Caco-2 (cell line): ENCODE results near the gene POLR1G. TPM values are rescaled to one million over a fixed set of nuclear protein-coding genes. Genes with fewer than 3 reads are reported as not detected.

Experiments used
- BruUV-seq: library from RNA; stranded (reverse); fragments of 400-500 nt; replicated peaks from 2 replicates; lab custom pipeline; 2021; lab: Mats Ljungman, UMichigan
- CTCF ChIA-PET: fragments of 300-600 bp; sonication (Branson Sonifier 250); formaldehyde crosslinking; loops from one replicate; lab custom pipeline; 2022; ENCODE audit warnings: antibody characterized with exemption; lab: Charles Lee
- POLR2A ChIA-PET: fragments of 300-600 bp; sonication (Branson Sonifier 250); formaldehyde crosslinking; loops from one replicate; lab custom pipeline; 2022; ENCODE audit warnings: antibody characterized with exemption; lab: Charles Lee
- DNase-seq, 2 experiments: peaks; one replicate each; pipeline versions ENCODE4 v3.0.0 to v3.0.0-alpha.2; 2020 to 2022
- H3K27me3 ChIP-seq: replicated peaks from 2 replicates; pipeline ENCODE4 v1.6.0; 2011; ENCODE audit warnings: low read length; ENCODE audit not compliant: control insufficient read depth, insufficient read depth
- H3K36me3 ChIP-seq: 2 replicates; pipeline ENCODE4 v1.5.1; 2011; ENCODE audit warnings: low read length; ENCODE audit not compliant: control insufficient read depth, insufficient read depth
- H3K4me1 ChIP-seq: fragments of 250-450 bp; sonication (Bioruptor Pico); 2 replicates; pipeline ENCODE4 v1.5.1; 2020; ENCODE audit warnings: mild to moderate bottlenecking
- H3K4me3 ChIP-seq: 2 replicates; pipeline ENCODE4 v1.5.1; 2011; ENCODE audit warnings: low read depth, mild to moderate bottlenecking, control low read depth, low read length
- H3K9me3 ChIP-seq: fragments of 250-450 bp; sonication (Bioruptor Pico); 2 replicates; pipeline ENCODE4 v1.5.1; 2020; ENCODE audit warnings: mild to moderate bottlenecking, moderate library complexity
- H3K27ac Mint-ChIP-seq: one replicate; pipeline ENCODE4 v1.8.0; 2022; ENCODE audit warnings: mixed read lengths; ENCODE audit not compliant: unreplicated experiment
- H3K27me3 Mint-ChIP-seq: one replicate; pipeline ENCODE4 v1.8.0; 2022; ENCODE audit warnings: mixed read lengths; ENCODE audit not compliant: insufficient read depth, unreplicated experiment
- H3K36me3 Mint-ChIP-seq: one replicate; pipeline ENCODE4 v1.8.0; 2022; ENCODE audit warnings: mild to moderate bottlenecking, mixed read lengths; ENCODE audit not compliant: insufficient read depth, unreplicated experiment
- H3K4me1 Mint-ChIP-seq: one replicate; pipeline ENCODE4 v1.8.0; 2022; ENCODE audit warnings: low read depth, mixed read lengths; ENCODE audit not compliant: unreplicated experiment
- H3K4me3 Mint-ChIP-seq: one replicate; pipeline ENCODE4 v1.8.0; 2022; ENCODE audit warnings: mild to moderate bottlenecking, moderate library complexity, mixed read lengths; ENCODE audit not compliant: unreplicated experiment
- H3K9me3 Mint-ChIP-seq: one replicate; pipeline ENCODE4 v1.8.0; 2022; ENCODE audit warnings: mixed read lengths; ENCODE audit not compliant: unreplicated experiment
- CTCF ChIP-seq, 2 experiments: fragments of 200-600 bp in 1 of 2; IDR thresholded peaks; 1 replicate in 1 of 2; 2 replicates in 1 of 2; pipeline versions ENCODE4 v1.5.1 to v1.8.0; 2011 to 2022; ENCODE audit warnings: antibody characterized with exemption in 1 of 2, control low read depth in 1 of 2, inconsistent platforms in 1 of 2, low read depth in 1 of 2, low read length in 1 of 2, mild to moderate bottlenecking in 1 of 2, moderate library complexity in 1 of 2; ENCODE audit not compliant: insufficient read depth in 1 of 2, severe bottlenecking in 1 of 2, unreplicated experiment in 1 of 2
- intact Hi-C: fragments of 100-400 bp; cut with micrococcal nuclease; formaldehyde crosslinking; loops from one replicate; pipeline ENCODE4 v1.10.0; 2022; ENCODE audit not compliant: unreplicated experiment
- total RNA-seq: library from RNA; stranded (reverse); gene quantifications from 2 replicates; pipeline ENCODE4 v1.2.3, GENCODE V29; 2022

Gene POLR1G
- total RNA-seq, 1 experiment from 2014 or later, result 27.7 TPM

- Mint-ChIP-seq H3K27me3 (no peaks in the 10 kb centered on the region), H3K4me1 (no peaks in the 10 kb centered on the region), H3K36me3 (peaks cover 55% of the 10 kb centered on the region), H3K9me3 (no peaks in the 10 kb centered on the region), H3K27ac (no peak overlapping the region), H3K4me3 (no peak overlapping the region)
- DNase-seq, result no peak
- Histone ChIP-seq H3K36me3 (no peaks in the 10 kb centered on the region; the same call in none of the 2 replicates), H3K4me1 (no peaks in the 10 kb centered on the region), H3K4me3 (no peak overlapping the region), H3K27me3 (no peaks in the 10 kb centered on the region), H3K9me3 (no peaks in the 10 kb centered on the region)
- no TSS peak for BruUV-seq
- TF ChIP-seq CTCF (IDR thresholded peaks at IDR 0.05; ENCODE audit: insufficient read depth in 1 of 2, low read depth in 1 of 2, low read length in 1 of 2, severe bottlenecking in 1 of 2, unreplicated experiment in 1 of 2), result no peak
- POLR2A ChIA-PET, result no interaction called here
- CTCF ChIA-PET, result no interaction called here
- intact Hi-C loops, result no loop called here
Measured at GRCh38 chr19:45362291-45362690, 44.2 kb upstream of the POLR1G start.

- Histone ChIP-seq H3K9me3 (no peaks in the 10 kb centered on the region), H3K4me3 (no peak overlapping the region), H3K4me1 (no peaks in the 10 kb centered on the region), H3K27me3 (no peaks in the 10 kb centered on the region), H3K36me3 (no peaks in the 10 kb centered on the region; the same call in none of the 2 replicates)
- H3K4me1 Mint-ChIP-seq, result no peaks in the 10 kb centered on the region
- H3K27me3 Mint-ChIP-seq, result no peaks in the 10 kb centered on the region
- no peak for DNase-seq
- TF ChIP-seq CTCF (IDR thresholded peaks at IDR 0.05; ENCODE audit: insufficient read depth in 1 of 2, low read depth in 1 of 2, low read length in 1 of 2, severe bottlenecking in 1 of 2, unreplicated experiment in 1 of 2), result no peak
- intact Hi-C loops, result no loop called here
- no peaks in the 10 kb centered on the region for H3K9me3 Mint-ChIP-seq
- no peak overlapping the region for H3K27ac Mint-ChIP-seq
- H3K4me3 Mint-ChIP-seq, result no peak overlapping the region
- BruUV-seq, result no TSS peak
- CTCF ChIA-PET, result no interaction called here
- POLR2A ChIA-PET, result no interaction called here
- H3K36me3 Mint-ChIP-seq, result peaks cover 48% of the 10 kb centered on the region
Measured at GRCh38 chr19:45363861-45364459, 42.5 kb upstream of the POLR1G start.

- H3K4me3 Mint-ChIP-seq, result no peak overlapping the region
- intact Hi-C loops, result no loop called here
- no peaks in the 10 kb centered on the region for H3K4me1 ChIP-seq
- TF ChIP-seq CTCF (IDR thresholded peaks at IDR 0.05; ENCODE audit: insufficient read depth in 1 of 2, low read depth in 1 of 2, low read length in 1 of 2, severe bottlenecking in 1 of 2, unreplicated experiment in 1 of 2), result no peak
- no TSS peak for BruUV-seq
- H3K4me3 ChIP-seq, result no peak overlapping the region
- H3K27ac Mint-ChIP-seq, result no peak overlapping the region
- no peaks in the 10 kb centered on the region for H3K27me3 ChIP-seq
- no peaks in the 10 kb centered on the region for H3K27me3 Mint-ChIP-seq
- H3K9me3 Mint-ChIP-seq, result no peaks in the 10 kb centered on the region
- POLR2A ChIA-PET, result no interaction called here
- no peaks in the 10 kb centered on the region; the same call in none of the 2 replicates for H3K36me3 ChIP-seq
- CTCF ChIA-PET, result no interaction called here
- H3K9me3 ChIP-seq, result no peaks in the 10 kb centered on the region
- DNase-seq, result no peak
- peaks cover 44% of the 10 kb centered on the region for H3K36me3 Mint-ChIP-seq
- H3K4me1 Mint-ChIP-seq, result no peaks in the 10 kb centered on the region
Measured at GRCh38 chr19:45364696-45365095, 41.7 kb upstream of the POLR1G start.
